ENCODE results near the gene RPS14. TPM values are rescaled to one million over a fixed set of nuclear protein-coding genes. Genes with fewer than 3 reads are reported as not detected.

RPS14 gene
- total and polyA plus RNA-seq, 9 of the 15 experiments (the other 6 are each of a cell fraction or from before 2014, with no cell fraction given): 1,824 to 5,983 (median 3,017) TPM

DNA sequence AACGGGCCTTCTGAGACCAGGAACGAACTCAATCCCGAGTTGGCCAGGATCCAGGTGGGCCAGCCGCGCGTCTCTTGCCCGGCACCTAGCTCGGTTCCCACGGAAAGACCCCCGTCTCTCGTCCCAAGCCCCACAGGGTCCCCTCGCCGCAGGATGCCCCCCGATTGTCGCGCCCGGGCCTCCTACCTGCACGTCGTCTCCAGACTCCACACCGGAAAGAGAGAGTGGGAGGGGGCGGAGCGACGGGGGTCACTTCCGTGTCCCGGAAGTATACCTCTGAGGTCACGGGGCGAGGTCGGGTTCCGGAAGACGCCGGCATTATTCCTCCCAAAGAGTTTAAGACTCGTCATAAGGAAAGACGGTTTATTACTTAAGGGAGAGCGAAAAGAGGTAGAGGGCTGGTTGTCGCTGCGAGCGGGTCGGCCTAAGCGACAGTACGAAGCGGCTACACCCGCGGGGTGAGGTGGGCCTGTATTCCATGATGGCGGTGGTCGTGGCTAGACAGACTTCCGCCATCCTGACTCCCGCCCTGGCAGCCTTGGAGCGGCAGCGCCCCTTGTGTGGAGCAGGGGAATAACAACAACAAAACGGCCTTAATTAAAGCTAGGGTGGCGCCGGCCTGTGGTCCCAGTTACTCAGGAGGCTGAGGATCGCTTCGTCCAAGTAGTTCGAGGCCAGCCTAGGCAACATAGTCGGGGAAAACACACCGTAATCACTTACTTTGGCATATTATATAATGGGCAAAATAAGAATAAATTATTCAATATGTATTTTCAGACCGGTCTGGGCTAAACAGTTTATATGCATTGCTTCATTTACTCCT lies at the start of gene RPS14 (continued):
- TF ChIP-seq, protein P1, sequence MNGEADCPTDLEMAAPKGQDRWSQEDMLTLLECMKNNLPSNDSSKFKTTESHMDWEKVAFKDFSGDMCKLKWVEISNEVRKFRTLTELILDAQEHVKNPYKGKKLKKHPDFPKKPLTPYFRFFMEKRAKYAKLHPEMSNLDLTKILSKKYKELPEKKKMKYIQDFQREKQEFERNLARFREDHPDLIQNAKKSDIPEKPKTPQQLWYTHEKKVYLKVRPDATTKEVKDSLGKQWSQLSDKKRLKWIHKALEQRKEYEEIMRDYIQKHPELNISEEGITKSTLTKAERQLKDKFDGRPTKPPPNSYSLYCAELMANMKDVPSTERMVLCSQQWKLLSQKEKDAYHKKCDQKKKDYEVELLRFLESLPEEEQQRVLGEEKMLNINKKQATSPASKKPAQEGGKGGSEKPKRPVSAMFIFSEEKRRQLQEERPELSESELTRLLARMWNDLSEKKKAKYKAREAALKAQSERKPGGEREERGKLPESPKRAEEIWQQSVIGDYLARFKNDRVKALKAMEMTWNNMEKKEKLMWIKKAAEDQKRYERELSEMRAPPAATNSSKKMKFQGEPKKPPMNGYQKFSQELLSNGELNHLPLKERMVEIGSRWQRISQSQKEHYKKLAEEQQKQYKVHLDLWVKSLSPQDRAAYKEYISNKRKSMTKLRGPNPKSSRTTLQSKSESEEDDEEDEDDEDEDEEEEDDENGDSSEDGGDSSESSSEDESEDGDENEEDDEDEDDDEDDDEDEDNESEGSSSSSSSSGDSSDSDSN (IDR thresholded peaks at IDR 0.05; ENCODE audit: borderline replicate concordance in 1 of 2, low read depth in 2 of 2, low read length in 2 of 2): no peak
- TF ChIP-seq SP1 (CRISPR knock-in tag; IDR thresholded peaks at IDR 0.05) (peak; percentile 92), POLR2B (IDR thresholded peaks at IDR 0.05; ENCODE audit: low read depth, partially characterized antibody) (peak; percentile 97), SIX5 (IDR thresholded peaks at IDR 0.05; ENCODE audit: borderline replicate concordance in 1 of 2, insufficient read depth in 1 of 2, low read depth in 1 of 2, low read length in 2 of 2) (peak; percentile 24 to 38; a peak in 2 of 4 replicates), ADNP (tag; IDR thresholded peaks at IDR 0.05) (peak; percentile 98), NFXL1 (CRISPR knock-in tag; IDR thresholded peaks at IDR 0.05) (0 out of 2 replicates have a peak, but pooled peaks have one; percentile 22), ZNF766 (CRISPR knock-in tag; conservative IDR thresholded peaks at IDR 0.05) (peak; percentile 61; the same call in 1 of the 2 replicates), SIN3A (IDR thresholded peaks at IDR 0.05; ENCODE audit: borderline replicate concordance in 2 of 2, control insufficient read depth in 1 of 2, low read depth in 2 of 2, low read length in 2 of 2) (peak; percentile 17 to 63; a peak in 1 of 4 replicates), TAF1 (IDR thresholded peaks at IDR 0.05; ENCODE audit: control insufficient read depth, extremely low read depth, insufficient read depth, low read length, severe bottlenecking) (peak; percentile 98), EHMT2 (IDR thresholded peaks at IDR 0.05) (peak; percentile 95), ARNT (IDR thresholded peaks at IDR 0.05) (peak; percentile 57 to 89; a peak in 3 of 4 replicates), ZNF263 (CRISPR knock-in tag; IDR thresholded peaks at IDR 0.05; ENCODE audit: borderline replicate concordance) (peak; percentile 7; the same call in 1 of the 2 replicates), ZNF23 (CRISPR knock-in tag; IDR thresholded peaks at IDR 0.05) (0 out of 2 replicates have a peak, but pooled peaks have one; percentile 9)
- TF ChIP-seq, protein P2, sequence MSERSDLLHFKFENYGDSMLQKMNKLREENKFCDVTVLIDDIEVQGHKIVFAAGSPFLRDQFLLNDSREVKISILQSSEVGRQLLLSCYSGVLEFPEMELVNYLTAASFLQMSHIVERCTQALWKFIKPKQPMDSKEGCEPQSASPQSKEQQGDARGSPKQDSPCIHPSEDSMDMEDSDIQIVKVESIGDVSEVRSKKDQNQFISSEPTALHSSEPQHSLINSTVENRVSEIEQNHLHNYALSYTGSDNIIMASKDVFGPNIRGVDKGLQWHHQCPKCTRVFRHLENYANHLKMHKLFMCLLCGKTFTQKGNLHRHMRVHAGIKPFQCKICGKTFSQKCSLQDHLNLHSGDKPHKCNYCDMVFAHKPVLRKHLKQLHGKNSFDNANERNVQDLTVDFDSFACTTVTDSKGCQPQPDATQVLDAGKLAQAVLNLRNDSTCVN (CRISPR knock-in tag; IDR thresholded peaks at IDR 0.05): peak; percentile 60; the same call in 1 of the 2 replicates
- TF ChIP-seq, protein P3, sequence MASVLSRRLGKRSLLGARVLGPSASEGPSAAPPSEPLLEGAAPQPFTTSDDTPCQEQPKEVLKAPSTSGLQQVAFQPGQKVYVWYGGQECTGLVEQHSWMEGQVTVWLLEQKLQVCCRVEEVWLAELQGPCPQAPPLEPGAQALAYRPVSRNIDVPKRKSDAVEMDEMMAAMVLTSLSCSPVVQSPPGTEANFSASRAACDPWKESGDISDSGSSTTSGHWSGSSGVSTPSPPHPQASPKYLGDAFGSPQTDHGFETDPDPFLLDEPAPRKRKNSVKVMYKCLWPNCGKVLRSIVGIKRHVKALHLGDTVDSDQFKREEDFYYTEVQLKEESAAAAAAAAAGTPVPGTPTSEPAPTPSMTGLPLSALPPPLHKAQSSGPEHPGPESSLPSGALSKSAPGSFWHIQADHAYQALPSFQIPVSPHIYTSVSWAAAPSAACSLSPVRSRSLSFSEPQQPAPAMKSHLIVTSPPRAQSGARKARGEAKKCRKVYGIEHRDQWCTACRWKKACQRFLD (CRISPR knock-in tag; IDR thresholded peaks at IDR 0.05): peak; percentile 89
- TF ChIP-seq, protein P4, sequence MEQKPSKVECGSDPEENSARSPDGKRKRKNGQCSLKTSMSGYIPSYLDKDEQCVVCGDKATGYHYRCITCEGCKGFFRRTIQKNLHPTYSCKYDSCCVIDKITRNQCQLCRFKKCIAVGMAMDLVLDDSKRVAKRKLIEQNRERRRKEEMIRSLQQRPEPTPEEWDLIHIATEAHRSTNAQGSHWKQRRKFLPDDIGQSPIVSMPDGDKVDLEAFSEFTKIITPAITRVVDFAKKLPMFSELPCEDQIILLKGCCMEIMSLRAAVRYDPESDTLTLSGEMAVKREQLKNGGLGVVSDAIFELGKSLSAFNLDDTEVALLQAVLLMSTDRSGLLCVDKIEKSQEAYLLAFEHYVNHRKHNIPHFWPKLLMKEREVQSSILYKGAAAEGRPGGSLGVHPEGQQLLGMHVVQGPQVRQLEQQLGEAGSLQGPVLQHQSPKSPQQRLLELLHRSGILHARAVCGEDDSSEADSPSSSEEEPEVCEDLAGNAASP (IDR thresholded peaks at IDR 0.05): no peak
